ENCODE results near the gene ATP6V0D1. TPM values are rescaled to one million over a fixed set of nuclear protein-coding genes. Genes with fewer than 3 reads are reported as not detected.

The ATP6V0D1 gene
- polyA plus RNA-seq, 4 donors: 66.2 to 96.0 (median 84.0) TPM

GRCh38 chr16:67463691-67464090, 17.3 kb downstream of the ATP6V0D1 start:
- DNase-seq (ENCODE audit: low read depth in 4 of 4, low spot score in 3 of 4): no peak

GRCh38 chr16:67463059-67463458, 17.9 kb downstream of the ATP6V0D1 start:
- DNase-seq (ENCODE audit: low read depth in 4 of 4, low spot score in 3 of 4): no peak

GRCh38 chr16:67462279-67462655, 18.7 kb downstream of the ATP6V0D1 start:
- no peak for DNase-seq (ENCODE audit: low read depth in 4 of 4, low spot score in 3 of 4)

- no peak for DNase-seq (ENCODE audit: low read depth in 4 of 4, low spot score in 3 of 4)
These were observed 19.2 kb downstream of the ATP6V0D1 start for GRCh38 chr16:67461600-67462278.

GRCh38 chr16:67460961-67461360, 20.0 kb downstream of the ATP6V0D1 start:
- no peak for DNase-seq (ENCODE audit: low read depth in 4 of 4, low spot score in 3 of 4)

GRCh38 chr16:67460168-67460567, 20.8 kb downstream of the ATP6V0D1 start:
- no peak for DNase-seq (ENCODE audit: low read depth in 4 of 4, low spot score in 3 of 4)

- DNase-seq (ENCODE audit: low read depth in 4 of 4, low spot score in 3 of 4): no peak
These were observed 21.2 kb downstream of the ATP6V0D1 start for GRCh38 chr16:67459861-67460150.

GRCh38 chr16:67459066-67459860, 21.7 kb downstream of the ATP6V0D1 start:
- DNase-seq (ENCODE audit: low read depth in 4 of 4, low spot score in 3 of 4): no peak

GRCh38 chr16:67458121-67458641, 22.8 kb downstream of the ATP6V0D1 start:
- no peak for DNase-seq (ENCODE audit: low read depth in 4 of 4, low spot score in 3 of 4)

GRCh38 chr16:67457611-67458010, 23.3 kb downstream of the ATP6V0D1 start:
- DNase-seq (ENCODE audit: low read depth in 4 of 4, low spot score in 3 of 4): no peak

- no peak for DNase-seq (ENCODE audit: low read depth in 4 of 4, low spot score in 3 of 4)
These were observed 24.4 kb downstream of the ATP6V0D1 start for GRCh38 chr16:67456391-67457081.

GRCh38 chr16:67454852-67455251, 26.1 kb downstream of the ATP6V0D1 start:
- no peak for DNase-seq (ENCODE audit: low read depth in 4 of 4, low spot score in 3 of 4)

- no peak for DNase-seq (ENCODE audit: low read depth in 4 of 4, low spot score in 3 of 4)
These were observed 26.9 kb downstream of the ATP6V0D1 start for GRCh38 chr16:67454104-67454503.

- no peak for DNase-seq (ENCODE audit: low read depth in 4 of 4, low spot score in 3 of 4)
These were observed 29.1 kb downstream of the ATP6V0D1 start for GRCh38 chr16:67451704-67452435.

- DNase-seq (ENCODE audit: low read depth in 4 of 4, low spot score in 3 of 4): no peak
These were observed 29.8 kb downstream of the ATP6V0D1 start for GRCh38 chr16:67451061-67451703.

- DNase-seq (ENCODE audit: low read depth in 4 of 4, low spot score in 3 of 4): no peak
These were observed 31.2 kb downstream of the ATP6V0D1 start for GRCh38 chr16:67449739-67450138.

GRCh38 chr16:67449336-67449735, 31.6 kb downstream of the ATP6V0D1 start:
- DNase-seq (ENCODE audit: low read depth in 4 of 4, low spot score in 3 of 4): no peak

- no peak for DNase-seq (ENCODE audit: low read depth in 4 of 4, low spot score in 3 of 4)
These were observed 32.4 kb downstream of the ATP6V0D1 start for GRCh38 chr16:67448580-67448979.

GRCh38 chr16:67447508-67448076, 33.4 kb downstream of the ATP6V0D1 start:
- DNase-seq (ENCODE audit: low read depth in 4 of 4, low spot score in 3 of 4): peak in 1 of 4 donors; percentile 48

GRCh38 chr16:67446968-67447507, 33.9 kb downstream of the ATP6V0D1 start:
- DNase-seq (ENCODE audit: low read depth in 4 of 4, low spot score in 3 of 4): no peak
